RPMI8226 (cell line): Measurements from ENCODE around the gene DPEP3.
A peak's percentile ranks its signal among the peaks of the same experiment; 100 is the strongest.
"Not testable (repeated sequence)": the region's sequence is repeated elsewhere in the genome, so short reads cannot be mapped to it uniquely, and the experiment has no call there.

Experiments
- DNase-seq: peaks from one replicate; pipeline ENCODE4 v3.0.0-alpha.2; 2015

Gene DPEP3

GRCh38 chr16:67979955-67980678 lies at the start of gene DPEP3:
Gene DPEP3, minus strand, starts transcription at chr16:67980499. Its CDS starts 119 bp downstream, at chr16:67980380.
- no peak for DNase-seq

- DNase-seq, result no peak
Observed at GRCh38 chr16:68028996-68029395, 48.7 kb upstream of the DPEP3 start.

- peak; percentile 97 for DNase-seq
Observed at GRCh38 chr16:68022728-68023537, 42.6 kb upstream of the DPEP3 start, which contains the start of the genes DDX28 and DUS2. Gene DDX28, minus strand, starts transcription at chr16:68023232. Its CDS starts 30 bp downstream, at chr16:68023202. Gene DUS2, plus strand, starts transcription at chr16:68023284. Its CDS starts 14,740 bp downstream, at chr16:68038024.

GRCh38 chr16:68022278-68022727 lies 42.0 kb upstream of the DPEP3 start:
- DNase-seq, result no peak

GRCh38 chr16:68021490-68021889 lies 41.2 kb upstream of the DPEP3 start:
- DNase-seq, result no peak

GRCh38 chr16:68019167-68019680 lies 38.9 kb upstream of the DPEP3 start:
- no peak for DNase-seq

GRCh38 chr16:68015681-68016080 lies 35.4 kb upstream of the DPEP3 start, which contains the start of gene DPEP2NB:
Gene DPEP2NB, minus strand, starts transcription at chr16:68015911. Its CDS starts 141 bp downstream, at chr16:68015770.
- DNase-seq, result no peak

GRCh38 chr16:68013440-68013839 lies 33.1 kb upstream of the DPEP3 start:
- DNase-seq, result peak; percentile 61

GRCh38 chr16:68009872-68010271 lies 29.6 kb upstream of the DPEP3 start:
- DNase-seq, result not testable (repeated sequence)

- no peak for DNase-seq
Observed at GRCh38 chr16:68009157-68009735, 28.9 kb upstream of the DPEP3 start.

GRCh38 chr16:68005786-68006286 lies 25.5 kb upstream of the DPEP3 start:
- DNase-seq, result peak; percentile 81

- DNase-seq, result no peak
Observed at GRCh38 chr16:68005211-68005610, 24.9 kb upstream of the DPEP3 start.

GRCh38 chr16:68003031-68003430 lies 22.7 kb upstream of the DPEP3 start:
- no peak for DNase-seq

- no peak for DNase-seq
Observed at GRCh38 chr16:68000450-68000849, 20.2 kb upstream of the DPEP3 start.

GRCh38 chr16:67999985-68000384 lies 19.7 kb upstream of the DPEP3 start:
- peak; percentile 32 for DNase-seq

GRCh38 chr16:67998779-67999688 lies 18.7 kb upstream of the DPEP3 start, which contains the start of gene DPEP2:
Gene DPEP2, minus strand, starts transcription at chr16:67999484. Its CDS starts 6,272 bp downstream, at chr16:67993212.
- DNase-seq, result not testable (repeated sequence)

- not testable (repeated sequence) for DNase-seq
Observed at GRCh38 chr16:67998231-67998778, 18.0 kb upstream of the DPEP3 start.

GRCh38 chr16:67996666-67997065 lies 16.4 kb upstream of the DPEP3 start:
- no peak for DNase-seq

- DNase-seq, result peak; percentile 39
Observed at GRCh38 chr16:67995423-67995822, 15.1 kb upstream of the DPEP3 start.

- DNase-seq, result not testable (repeated sequence)
Observed at GRCh38 chr16:67994040-67994408, 13.7 kb upstream of the DPEP3 start.
